ENCODE measurements around the gene MFN2. TPM values are rescaled to one million over a fixed set of nuclear protein-coding genes. Genes with fewer than 3 reads are reported as not detected.
A peak's percentile ranks its signal among the peaks of the same experiment; 100 is the strongest.

Gene MFN2
- polyA plus RNA-seq, 1 of the 3 experiments (the other 2 are of a cell fraction), result 43.2 TPM

DNA sequence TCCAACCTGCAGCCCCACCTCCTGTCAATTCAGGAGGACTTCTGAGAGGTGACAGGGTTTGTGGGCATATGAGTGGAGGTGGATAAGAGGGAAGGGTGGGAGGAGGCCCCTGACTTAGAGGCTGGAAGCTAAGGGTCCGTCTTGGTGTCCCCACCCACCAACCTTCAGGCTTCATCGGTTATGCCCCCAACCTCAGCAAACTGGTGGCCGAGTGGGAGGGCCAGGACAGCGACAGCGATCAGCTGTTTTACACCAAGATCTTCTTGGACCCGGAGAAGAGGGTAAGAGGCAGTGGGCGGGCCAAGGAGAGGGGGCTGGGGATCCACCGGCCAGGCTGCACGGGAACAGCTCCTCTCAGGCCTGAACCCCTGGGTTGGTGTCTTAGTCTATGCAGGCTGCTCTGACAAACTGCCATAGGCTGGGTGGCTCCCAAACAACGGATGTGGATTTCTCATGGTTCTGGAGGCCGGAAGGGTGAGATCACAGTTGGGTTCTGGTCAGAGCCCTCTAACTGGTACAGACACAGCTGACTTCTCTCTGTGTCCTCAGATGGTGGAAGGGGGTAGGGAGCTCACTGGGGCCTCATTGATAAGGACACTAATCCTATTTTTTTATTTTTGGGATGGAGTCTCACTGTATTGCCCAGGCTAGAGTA, 27.7 kb upstream of the MFN2 start:
- peaks cover 19 to 26% of the 10 kb centered on the region in 2 experiments for H3K36me3 ChIP-seq (replicated peaks in 1 of 2; ENCODE audit: control insufficient read depth in 1 of 2, insufficient read depth in 2 of 2, low read length in 1 of 2)
- H3K4me1 ChIP-seq (ENCODE audit: control insufficient read depth in 1 of 2, insufficient read depth in 2 of 2, low read depth in 1 of 2, low read length in 1 of 2), result peaks cover 0 to 8% of the 10 kb centered on the region in 2 experiments; a peak in 1 of 4 replicates
- H3K27ac ChIP-seq (ENCODE audit: low read depth in 2 of 2, low read length in 1 of 2), result peak overlapping the region in 1 of 2 experiments; percentile 81; a peak in 2 of 4 replicates
- no peak overlapping the region for H3K9ac ChIP-seq
- 96% methylated on average over 4 of the region's 11 CpGs for WGBS (ENCODE audit: low lambda C conversion rate)
- POLR2A ChIA-PET, result interaction anchor here (0.6 to 1.9 kb wide), 3 partner anchors 12 to 51 kb away, joined by 4 to 28 read pairs (median 7); no protein-coding TSS in a partner anchor
- H3K4me2 ChIP-seq, result no peak overlapping the region
- DNase-seq, result no peak
- no peaks in the 10 kb centered on the region for H3F3A ChIP-seq (replicated peaks; ENCODE audit: insufficient read depth)
- no peaks in the 10 kb centered on the region for H3K9me3 ChIP-seq
- no peak overlapping the region for H3K4me3 ChIP-seq (ENCODE audit: low read depth in 2 of 2, low read length in 1 of 2)
- TF ChIP-seq EP300 (IDR thresholded peaks at IDR 0.05; ENCODE audit: borderline replicate concordance in 1 of 2, low read depth in 1 of 2, low read length in 1 of 2) (no peak), SMC3 (IDR thresholded peaks at IDR 0.05; ENCODE audit: low read depth, low read length) (no peak), RFX5 (IDR thresholded peaks at IDR 0.05; ENCODE audit: low read length) (no peak), TCF12 (IDR thresholded peaks at IDR 0.05) (no peak), EZH2phosphoT487 (IDR thresholded peaks at IDR 0.05; ENCODE audit: borderline replicate concordance, low read depth) (no peak), FOSL2 (IDR thresholded peaks at IDR 0.05; ENCODE audit: borderline replicate concordance, low read depth) (no peak), GATA2 (CRISPR knock-in tag; IDR thresholded peaks at IDR 0.05) (no peak), IRF3 (IDR thresholded peaks at IDR 0.05; ENCODE audit: low read depth, low read length) (no peak), CHD2 (IDR thresholded peaks at IDR 0.05; ENCODE audit: low read length, partially characterized antibody) (no peak), ELF1 (IDR thresholded peaks at IDR 0.05) (no peak), MAX (IDR thresholded peaks at IDR 0.05; ENCODE audit: low read depth) (no peak), FOXJ3 (CRISPR knock-in tag; IDR thresholded peaks at IDR 0.05) (no peak), GABPA (IDR thresholded peaks at IDR 0.05; ENCODE audit: low read depth) (no peak)
- TF ChIP-seq, protein P1, sequence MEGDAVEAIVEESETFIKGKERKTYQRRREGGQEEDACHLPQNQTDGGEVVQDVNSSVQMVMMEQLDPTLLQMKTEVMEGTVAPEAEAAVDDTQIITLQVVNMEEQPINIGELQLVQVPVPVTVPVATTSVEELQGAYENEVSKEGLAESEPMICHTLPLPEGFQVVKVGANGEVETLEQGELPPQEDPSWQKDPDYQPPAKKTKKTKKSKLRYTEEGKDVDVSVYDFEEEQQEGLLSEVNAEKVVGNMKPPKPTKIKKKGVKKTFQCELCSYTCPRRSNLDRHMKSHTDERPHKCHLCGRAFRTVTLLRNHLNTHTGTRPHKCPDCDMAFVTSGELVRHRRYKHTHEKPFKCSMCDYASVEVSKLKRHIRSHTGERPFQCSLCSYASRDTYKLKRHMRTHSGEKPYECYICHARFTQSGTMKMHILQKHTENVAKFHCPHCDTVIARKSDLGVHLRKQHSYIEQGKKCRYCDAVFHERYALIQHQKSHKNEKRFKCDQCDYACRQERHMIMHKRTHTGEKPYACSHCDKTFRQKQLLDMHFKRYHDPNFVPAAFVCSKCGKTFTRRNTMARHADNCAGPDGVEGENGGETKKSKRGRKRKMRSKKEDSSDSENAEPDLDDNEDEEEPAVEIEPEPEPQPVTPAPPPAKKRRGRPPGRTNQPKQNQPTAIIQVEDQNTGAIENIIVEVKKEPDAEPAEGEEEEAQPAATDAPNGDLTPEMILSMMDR (IDR thresholded peaks at IDR 0.05), result no peak
- TF ChIP-seq, protein P2, sequence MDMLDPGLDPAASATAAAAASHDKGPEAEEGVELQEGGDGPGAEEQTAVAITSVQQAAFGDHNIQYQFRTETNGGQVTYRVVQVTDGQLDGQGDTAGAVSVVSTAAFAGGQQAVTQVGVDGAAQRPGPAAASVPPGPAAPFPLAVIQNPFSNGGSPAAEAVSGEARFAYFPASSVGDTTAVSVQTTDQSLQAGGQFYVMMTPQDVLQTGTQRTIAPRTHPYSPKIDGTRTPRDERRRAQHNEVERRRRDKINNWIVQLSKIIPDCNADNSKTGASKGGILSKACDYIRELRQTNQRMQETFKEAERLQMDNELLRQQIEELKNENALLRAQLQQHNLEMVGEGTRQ (IDR thresholded peaks at IDR 0.05; ENCODE audit: borderline replicate concordance, low read depth, low read length), result no peak
- TF ChIP-seq, protein P3, sequence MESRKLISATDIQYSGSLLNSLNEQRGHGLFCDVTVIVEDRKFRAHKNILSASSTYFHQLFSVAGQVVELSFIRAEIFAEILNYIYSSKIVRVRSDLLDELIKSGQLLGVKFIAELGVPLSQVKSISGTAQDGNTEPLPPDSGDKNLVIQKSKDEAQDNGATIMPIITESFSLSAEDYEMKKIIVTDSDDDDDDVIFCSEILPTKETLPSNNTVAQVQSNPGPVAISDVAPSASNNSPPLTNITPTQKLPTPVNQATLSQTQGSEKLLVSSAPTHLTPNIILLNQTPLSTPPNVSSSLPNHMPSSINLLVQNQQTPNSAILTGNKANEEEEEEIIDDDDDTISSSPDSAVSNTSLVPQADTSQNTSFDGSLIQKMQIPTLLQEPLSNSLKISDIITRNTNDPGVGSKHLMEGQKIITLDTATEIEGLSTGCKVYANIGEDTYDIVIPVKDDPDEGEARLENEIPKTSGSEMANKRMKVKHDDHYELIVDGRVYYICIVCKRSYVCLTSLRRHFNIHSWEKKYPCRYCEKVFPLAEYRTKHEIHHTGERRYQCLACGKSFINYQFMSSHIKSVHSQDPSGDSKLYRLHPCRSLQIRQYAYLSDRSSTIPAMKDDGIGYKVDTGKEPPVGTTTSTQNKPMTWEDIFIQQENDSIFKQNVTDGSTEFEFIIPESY (IDR thresholded peaks at IDR 0.05; ENCODE audit: borderline replicate concordance, low read depth), result no peak
- no peaks in the 10 kb centered on the region for H3K9me2 ChIP-seq
- no peaks in the 10 kb centered on the region for H4K20me1 ChIP-seq (ENCODE audit: insufficient read depth)
- no peaks in the 10 kb centered on the region for H3K27me3 ChIP-seq (ENCODE audit: insufficient read depth)
- no peaks in the 10 kb centered on the region for H3K79me2 ChIP-seq (ENCODE audit: insufficient read depth)
- CTCF ChIA-PET, result interaction anchor here (0.5 to 1.8 kb wide), 8 partner anchors 12 to 899 kb away, joined by 3 to 5 read pairs (median 3); partner anchors contain the start of gene MFN2
- H2AFZ ChIP-seq (ENCODE audit: low read depth), result no peak overlapping the region

Measured in SK-N-SH (cell line).